GM13976 (cell line): ENCODE measurements around the gene CSNK1G1.

Experiments used
- DNase-seq: peaks from one replicate; pipeline ENCODE4 v3.0.0; 2012; ENCODE audit warnings: low spot score
- in situ Hi-C: fragments of 300-500 bp; cut with MboI; formaldehyde crosslinking; loops from one replicate; pipeline ENCODE4 v1.12.0; 2022; ENCODE audit warnings: low sequenced_read_pairs, mixed read lengths, inconsistent platforms; ENCODE audit not compliant: unreplicated experiment
- TF ChIP-seq, protein P1 (sequence below): IDR thresholded peaks from 2 replicates; pipeline ENCODE4 v1.5.1; 2012; ENCODE audit warnings: borderline replicate concordance, mild to moderate bottlenecking; ENCODE audit not compliant: insufficient read depth; ENCODE audit errors: extremely low read depth, missing control alignments, control extremely low read depth

CSNK1G1 gene

DNA sequence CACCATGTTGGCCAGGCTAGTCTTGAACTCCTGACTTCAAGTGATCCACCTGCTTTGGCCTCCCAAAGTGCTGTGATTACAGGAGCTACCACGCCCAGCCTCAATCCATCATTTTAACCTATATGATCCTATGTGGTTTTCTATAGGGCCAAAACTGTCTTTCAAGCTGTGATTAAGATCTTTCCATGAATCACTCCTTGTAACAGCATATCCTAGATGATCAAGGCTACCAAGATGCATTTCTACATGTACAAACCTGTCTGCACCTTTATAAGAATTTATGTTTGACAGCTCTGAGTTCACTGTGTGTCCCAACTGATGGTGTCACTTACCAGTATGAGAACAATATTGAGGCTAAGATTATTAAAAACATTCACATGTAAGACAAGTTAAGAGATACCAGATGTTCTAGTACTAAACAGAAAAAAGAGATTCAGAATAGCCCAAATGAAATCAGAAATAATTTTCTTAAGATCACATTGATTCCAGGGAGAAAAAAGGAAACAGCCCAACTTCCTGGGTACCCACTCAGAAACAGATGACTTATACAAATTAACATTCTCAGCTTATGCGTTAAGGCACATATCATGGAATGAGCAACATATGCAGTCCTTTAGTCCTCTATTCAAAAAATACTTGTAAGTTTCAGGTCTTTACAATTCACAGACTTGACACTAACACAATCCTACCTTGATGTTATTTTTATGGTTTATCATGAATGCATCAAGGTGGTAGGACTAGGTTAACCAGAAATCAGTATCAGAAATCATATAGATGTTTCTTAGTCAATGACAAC is 168.4 kb downstream of the CSNK1G1 start:
- TF ChIP-seq, protein P1, sequence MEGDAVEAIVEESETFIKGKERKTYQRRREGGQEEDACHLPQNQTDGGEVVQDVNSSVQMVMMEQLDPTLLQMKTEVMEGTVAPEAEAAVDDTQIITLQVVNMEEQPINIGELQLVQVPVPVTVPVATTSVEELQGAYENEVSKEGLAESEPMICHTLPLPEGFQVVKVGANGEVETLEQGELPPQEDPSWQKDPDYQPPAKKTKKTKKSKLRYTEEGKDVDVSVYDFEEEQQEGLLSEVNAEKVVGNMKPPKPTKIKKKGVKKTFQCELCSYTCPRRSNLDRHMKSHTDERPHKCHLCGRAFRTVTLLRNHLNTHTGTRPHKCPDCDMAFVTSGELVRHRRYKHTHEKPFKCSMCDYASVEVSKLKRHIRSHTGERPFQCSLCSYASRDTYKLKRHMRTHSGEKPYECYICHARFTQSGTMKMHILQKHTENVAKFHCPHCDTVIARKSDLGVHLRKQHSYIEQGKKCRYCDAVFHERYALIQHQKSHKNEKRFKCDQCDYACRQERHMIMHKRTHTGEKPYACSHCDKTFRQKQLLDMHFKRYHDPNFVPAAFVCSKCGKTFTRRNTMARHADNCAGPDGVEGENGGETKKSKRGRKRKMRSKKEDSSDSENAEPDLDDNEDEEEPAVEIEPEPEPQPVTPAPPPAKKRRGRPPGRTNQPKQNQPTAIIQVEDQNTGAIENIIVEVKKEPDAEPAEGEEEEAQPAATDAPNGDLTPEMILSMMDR = no peak
- DNase-seq = no peak
- in situ Hi-C loops = no loop called here

DNA sequence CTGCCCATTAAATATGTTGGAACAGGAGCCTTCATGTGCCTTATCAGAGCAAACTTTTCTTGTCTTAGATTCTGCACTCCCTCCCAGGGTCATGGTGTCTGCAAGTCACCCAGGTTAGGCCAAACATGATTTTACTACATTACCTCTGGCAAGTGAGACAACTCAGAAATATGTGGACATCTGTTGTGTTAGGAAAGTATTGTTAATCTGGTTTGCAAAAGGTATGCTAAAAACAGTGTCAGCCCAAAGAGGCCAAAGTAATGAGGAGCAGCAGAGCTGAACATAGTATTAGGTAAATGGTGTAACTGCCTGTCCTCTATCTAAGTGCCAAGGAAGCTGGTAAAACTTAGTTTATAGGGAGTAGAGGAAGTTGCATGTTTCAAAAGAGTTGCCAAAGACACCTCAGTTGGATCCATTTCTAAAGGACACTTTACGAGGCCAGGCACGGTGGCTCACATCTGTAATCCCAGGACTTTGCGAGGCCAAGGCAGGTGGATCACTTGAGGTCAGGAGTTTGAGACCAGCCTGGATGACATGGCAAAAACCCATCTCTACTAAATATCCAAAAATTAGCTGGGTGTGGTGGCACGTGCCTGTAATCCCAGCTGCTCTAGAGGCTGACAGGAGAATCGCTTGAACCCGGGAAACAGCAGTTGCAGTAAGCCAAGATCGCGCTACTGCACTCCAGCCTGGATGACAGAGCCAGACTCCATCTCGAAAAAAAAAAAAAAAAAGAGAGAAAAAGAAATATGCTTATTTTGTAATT is 170.6 kb downstream of the CSNK1G1 start:
- DNase-seq = no peak
- in situ Hi-C loops = no loop called here
- TF ChIP-seq, protein P1 = no peak

DNA sequence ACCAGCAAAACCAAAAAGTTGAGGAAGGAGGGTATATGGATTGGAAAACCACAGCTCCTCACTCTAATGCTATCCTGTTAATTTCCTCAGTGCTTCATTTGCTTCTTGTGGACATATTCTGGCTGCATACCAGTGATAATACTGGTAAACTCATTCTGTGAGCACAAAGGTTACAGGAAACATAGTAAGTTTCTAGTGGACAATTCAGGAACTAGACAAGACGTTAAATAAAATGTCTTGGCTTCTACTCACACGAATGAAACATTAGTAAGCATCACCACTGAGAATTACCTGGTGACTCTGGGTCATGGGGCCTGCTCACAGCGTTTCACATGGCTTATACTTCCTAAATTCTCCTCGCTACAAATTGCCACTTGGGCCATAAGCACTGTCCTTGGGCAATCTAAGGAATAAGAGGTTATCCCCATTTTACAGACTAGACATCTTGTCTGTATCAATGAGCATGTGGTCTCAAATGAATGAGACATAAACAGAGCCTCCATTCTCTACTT is 173.1 kb downstream of the CSNK1G1 start:
- TF ChIP-seq, protein P1 = no peak
- in situ Hi-C loops = no loop called here
- DNase-seq = no peak

DNA sequence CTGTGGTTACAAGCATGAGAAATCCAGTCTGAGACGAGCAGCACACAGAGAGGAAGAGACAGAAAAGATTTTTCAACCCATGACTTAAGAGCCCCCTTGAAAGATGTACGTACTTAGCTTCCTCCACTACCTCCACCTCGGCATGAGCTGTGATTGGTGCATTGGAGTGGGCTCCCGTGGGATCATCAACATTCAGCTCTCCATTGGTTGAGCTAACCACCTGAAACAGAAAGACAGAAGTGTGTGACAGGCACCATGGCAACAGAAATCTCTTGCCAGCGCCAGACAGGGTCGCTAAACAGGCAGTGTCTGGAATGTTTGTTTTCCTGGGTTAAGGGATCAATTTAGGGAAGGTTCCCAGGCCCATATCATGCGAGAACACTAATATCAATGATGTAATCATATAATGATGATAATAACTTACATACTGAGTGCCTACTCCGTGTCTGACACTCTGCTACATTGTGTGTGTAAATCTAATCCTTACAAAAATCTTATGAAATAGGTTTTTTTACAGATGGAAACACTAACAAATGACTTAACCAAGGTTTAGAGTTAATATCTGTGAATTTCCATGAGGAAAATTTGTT is 175.6 kb downstream of the CSNK1G1 start:
- TF ChIP-seq, protein P1 = no peak
- in situ Hi-C loops = no loop called here

DNA sequence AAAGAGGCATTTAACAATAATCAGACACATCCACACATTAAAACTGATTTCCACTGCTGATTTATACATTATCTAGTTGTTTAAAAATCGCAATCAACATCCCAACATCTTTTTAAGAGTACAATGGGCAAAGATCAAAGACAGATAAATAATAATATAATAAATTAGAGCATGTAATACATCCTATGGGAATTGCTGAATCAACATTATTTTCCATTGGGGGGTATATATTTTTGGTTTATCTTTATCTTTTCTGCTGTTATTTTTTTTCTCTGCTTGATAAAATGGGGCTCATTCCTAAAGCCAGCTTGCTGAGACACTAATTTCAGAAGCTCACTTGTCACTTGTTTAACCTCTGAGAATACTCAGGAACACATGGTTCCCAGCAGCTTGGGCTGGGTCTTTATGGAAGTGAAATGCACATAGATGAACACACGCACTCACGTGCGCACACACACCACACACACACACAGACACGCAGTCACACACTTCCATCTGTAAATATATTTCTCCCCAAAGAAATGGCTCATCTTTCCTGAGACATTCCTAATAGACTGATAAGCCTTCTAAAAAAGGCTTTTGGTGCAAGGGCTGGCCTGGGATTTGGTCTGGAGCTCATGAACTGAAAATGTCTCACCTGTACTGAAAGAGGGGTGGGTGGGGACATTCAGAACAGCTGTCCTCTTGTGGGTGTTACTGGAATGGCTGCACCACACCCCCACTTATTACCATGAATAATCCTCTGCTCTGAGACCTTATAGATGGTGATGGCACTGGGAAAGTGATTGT is 189.7 kb downstream of the CSNK1G1 start:
- in situ Hi-C loops = no loop called here
- no peak for DNase-seq
- TF ChIP-seq, protein P1 = no peak

More for the DNA sequence above, 175.6 kb downstream of the CSNK1G1 start:
- peak; percentile 48 for DNase-seq

DNA sequence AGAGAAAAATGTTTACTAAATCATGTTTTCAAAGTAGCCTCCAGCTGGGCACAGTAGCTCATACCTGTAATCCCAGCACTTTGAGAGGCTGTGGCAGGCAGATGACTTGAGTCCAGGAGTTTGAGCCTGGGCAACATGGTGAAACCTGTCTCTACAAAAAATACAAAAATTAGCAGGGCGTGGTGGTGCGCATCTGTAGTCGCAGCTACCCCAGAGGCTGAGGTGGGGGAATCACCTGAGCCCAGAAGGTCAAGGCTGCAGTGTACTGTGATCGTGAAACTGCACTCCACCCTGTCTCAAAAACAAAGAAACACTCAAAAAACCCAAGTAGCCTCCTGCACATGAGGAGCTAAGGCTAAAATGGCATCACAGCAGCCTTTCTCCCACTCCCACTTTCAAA is 191.5 kb downstream of the CSNK1G1 start:
- TF ChIP-seq, protein P1 = no peak
- DNase-seq = no peak
- in situ Hi-C loops = no loop called here
